Tongue (tissue), 2 donors: Measurements from ENCODE around the gene ARHGAP45. TPM values are rescaled to one million over a fixed set of nuclear protein-coding genes. Genes with fewer than 3 reads are reported as not detected.
"Not testable (repeated sequence)": the region's sequence is repeated elsewhere in the genome, so short reads cannot be mapped to it uniquely, and the experiment has no call there.

Source experiments
- DNase-seq: peaks from one replicate; pipeline ENCODE4 v3.0.0-alpha.2; 2015
- total RNA-seq: library from RNA; depleted of rRNA; stranded (reverse); fragments of >200 nt; gene quantifications from one replicate; pipeline ENCODE4 v1.2.3, GENCODE V29; 2014

ARHGAP45 gene
- total RNA-seq, 1 donor from 2014 or later, result 16.8 TPM

DNA sequence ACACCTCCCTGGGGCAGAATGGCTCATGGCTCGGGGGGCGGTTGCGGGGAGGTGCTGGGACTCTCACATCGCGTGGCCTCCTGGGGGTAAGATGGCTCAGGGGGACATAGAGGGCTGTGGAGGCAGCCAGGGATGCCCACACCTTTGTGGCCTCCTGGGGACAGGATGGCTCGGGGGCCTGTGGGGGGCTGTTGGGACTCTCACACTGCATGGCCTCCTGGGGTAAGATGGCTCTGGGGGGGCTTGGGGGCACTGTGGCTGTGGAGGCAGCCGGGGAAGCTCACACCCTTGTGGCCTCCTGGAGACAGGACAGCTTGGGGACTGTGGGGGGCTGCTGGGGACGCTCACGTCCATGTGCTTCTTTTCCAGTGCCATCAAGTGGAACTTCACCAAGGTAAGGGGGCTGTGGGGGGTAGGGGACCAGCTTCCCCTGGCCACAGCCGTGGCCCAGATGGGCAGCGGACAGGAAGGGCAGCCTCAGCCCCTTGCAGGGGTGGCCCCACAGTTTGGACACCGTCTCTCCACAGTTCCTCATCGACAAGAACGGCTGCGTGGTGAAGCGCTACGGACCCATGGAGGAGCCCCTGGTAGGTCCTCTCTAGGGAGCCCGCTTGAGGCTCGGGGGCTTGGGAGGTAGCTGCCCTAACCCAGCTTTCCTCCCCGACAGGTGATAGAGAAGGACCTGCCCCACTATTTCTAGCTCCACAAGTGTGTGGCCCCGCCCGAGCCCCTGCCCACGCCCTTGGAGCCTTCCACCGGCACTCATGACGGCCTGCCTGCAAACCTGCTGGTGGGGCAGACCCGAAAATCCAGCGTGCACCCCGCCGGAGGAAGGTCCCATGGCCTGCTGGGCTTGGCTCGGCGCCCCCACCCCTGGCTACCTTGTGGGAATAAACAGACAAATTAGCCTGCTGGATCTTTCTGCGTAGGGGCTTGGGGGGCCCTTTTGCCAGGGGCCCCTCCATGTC, 39.2 kb downstream of the ARHGAP45 start:
- no peak for DNase-seq

DNA sequence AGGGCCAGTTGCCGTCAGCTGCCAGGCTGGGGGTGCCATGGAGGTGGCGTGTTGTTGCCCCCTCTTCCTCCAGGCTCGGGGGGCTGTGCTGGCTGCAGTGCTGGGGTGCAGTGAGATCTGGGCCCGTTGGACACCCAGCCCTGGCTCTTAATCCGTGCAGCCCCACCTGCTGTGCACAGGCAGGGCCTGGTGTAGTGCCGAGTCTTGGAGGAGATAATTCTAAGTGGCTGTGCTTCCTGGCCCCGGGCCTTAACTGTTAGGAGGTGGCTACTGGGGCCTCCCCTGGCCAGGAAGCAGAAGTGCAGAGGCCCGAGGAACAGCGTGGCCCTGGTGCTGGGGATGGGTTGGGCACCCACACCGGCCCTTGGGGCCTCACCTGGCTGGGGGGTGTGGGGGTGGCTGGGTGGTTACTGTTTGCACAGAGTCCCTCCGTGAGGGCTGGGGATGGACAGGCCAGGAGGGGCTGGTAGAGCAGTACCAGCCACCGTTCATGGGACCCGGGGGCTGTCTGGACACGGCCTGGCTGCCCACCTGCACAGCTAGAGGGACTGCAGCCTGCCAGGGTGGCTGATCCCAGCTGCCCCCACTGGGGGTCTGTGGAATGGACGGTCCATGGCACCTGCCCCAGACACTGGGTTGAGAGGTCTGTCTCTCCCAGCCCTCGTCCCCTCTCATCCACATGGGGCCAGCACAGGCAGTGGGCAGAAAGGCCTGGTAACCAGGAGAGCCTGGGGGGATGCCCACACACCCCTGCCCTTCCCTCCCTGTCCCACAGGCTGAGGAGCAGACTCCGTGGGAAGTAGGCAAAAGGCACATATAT, 40.1 kb downstream of the ARHGAP45 start:
- DNase-seq, result no peak

- no peak for DNase-seq
Observed at GRCh38 chr19:1107661-1108261, 40.8 kb downstream of the ARHGAP45 start.

DNA sequence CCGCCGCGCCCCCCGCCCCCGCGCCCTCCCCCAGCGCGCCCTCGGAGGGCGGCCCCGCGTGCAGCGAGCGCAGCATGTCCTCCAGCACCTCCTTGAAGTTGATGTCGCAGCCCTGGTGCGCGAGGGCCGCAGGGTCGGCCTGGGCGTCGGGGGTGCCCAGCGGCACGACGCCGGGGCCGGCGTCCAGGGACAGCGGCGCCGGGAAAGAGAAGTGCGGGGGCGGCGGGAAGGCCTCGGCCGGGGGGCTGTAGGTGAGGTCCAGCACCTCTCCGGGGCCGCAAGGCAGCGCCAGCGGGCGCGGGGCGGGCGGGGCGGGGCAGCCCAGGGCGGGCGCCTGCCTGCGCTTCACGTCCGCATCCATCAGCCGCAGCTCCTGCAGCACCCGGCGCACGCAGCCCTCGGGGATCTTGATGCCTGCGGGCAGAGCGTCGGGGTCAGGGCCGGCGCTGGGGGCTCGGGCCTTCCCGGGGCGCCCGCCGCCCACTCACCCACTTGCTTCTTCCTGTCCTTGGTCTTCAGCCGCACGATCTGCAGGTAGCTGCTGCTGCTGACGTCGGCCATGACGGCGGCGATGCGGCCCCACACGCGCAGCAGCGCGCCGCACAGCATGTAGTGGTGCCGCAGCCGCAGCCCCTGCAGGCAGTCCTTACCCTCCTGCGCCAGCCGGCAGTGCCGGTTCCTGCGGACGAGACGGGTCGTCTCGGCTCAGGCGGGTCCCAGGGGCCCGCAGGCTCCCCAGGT, 41.5 kb downstream of the ARHGAP45 start:
- DNase-seq, result no peak

GRCh38 chr19:1109032-1109551, 42.1 kb downstream of the ARHGAP45 start:
- DNase-seq, result no peak

DNA sequence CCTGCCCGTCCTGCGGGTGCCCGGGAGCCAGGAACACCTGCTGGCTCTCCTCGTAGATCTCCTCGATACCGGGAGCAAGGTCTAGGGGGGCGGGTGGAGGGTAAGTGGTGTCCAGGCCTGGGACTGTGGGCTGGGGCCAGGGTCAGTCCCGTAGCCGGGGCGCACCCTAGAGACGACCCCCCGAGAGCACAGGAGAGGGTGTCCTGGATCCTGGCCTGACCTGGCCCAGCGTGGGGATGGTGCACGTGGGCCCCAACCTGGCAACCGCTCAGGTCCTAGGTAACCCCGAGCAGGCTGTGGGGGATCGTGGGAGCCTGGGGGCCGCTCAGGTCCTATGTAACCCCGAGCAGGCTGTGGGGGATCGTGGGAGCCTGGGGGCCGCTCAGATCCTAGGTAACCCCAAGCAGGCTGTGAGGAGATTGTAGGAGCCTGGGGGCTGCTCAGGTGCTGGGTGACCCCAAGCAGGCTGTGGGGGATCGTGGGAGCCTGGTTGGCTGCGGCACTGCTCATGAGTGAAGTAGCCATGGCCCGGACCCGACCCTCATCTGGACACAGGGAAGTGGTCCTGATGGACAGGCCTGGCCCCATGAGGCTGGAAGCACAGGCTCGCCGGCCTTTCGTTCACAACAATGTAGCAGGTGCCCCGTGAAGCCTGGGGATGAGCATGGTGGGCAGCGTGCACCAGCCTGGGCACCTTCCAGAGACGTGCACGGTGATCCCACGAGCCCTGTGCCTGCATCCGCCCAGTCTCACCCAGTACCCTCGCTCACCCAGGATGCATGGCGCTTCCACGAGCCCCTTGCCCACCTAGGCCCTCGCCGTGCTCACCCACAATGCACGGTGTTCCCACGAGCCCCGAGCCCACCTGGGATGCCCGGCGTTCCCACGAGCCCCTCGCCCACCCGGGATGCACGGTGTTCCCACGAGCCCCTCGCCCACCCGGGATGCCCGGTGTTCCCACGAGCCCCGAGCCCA, 43.0 kb downstream of the ARHGAP45 start:
- DNase-seq, result no peak

GRCh38 chr19:1110809-1111640, 44.1 kb downstream of the ARHGAP45 start:
- DNase-seq, result peak; percentile 61

- DNase-seq, result no peak
Observed at GRCh38 chr19:1111641-1112267, 44.8 kb downstream of the ARHGAP45 start.

- DNase-seq, result peak; percentile 58
Observed at GRCh38 chr19:1112268-1113029, 45.5 kb downstream of the ARHGAP45 start.

GRCh38 chr19:1113030-1113985, 46.3 kb downstream of the ARHGAP45 start:
- peak; percentile 97 for DNase-seq

GRCh38 chr19:1113986-1114483, 47.1 kb downstream of the ARHGAP45 start:
- DNase-seq, result no peak

- not testable (repeated sequence) for DNase-seq
Observed at GRCh38 chr19:1114728-1115127, 47.8 kb downstream of the ARHGAP45 start.

DNA sequence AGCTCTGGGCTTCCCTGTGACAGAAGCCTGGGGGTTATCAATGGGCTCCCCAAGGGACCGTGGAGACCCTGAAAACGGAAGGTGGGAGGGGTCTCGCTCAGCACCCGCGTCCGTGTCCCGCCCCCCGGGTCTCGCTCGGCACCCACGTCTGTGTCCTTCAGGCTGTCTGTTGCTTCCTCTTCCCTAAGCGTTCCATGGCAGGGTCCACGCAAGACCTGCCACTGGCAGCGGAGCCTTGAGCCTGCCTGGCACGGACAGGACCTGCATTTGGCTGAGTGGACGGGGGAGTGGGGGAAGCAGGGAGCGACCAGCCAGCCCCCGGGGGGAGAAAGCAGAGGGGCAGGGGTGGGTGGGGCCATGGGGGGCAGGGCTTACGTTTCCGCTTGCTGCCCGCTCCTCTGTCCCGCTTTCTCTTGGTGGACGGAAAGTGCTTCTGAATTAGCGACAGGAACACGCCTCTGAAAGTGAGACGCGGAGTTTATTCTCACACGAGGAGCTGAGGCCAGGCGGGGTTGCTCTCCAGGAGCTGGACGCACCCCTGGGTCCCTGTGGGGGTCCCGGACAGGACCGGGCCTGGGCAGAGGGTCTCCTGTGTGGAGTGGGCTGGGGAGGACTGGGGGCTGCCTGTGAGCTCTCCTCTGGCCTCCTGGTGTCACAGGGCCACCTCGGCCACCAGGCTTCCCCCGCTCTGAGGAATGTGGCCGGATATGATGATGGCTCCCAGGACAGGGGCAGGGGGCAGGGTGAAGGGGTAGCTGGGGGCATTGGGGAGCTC, 48.9 kb downstream of the ARHGAP45 start:
- DNase-seq, result no peak

DNA sequence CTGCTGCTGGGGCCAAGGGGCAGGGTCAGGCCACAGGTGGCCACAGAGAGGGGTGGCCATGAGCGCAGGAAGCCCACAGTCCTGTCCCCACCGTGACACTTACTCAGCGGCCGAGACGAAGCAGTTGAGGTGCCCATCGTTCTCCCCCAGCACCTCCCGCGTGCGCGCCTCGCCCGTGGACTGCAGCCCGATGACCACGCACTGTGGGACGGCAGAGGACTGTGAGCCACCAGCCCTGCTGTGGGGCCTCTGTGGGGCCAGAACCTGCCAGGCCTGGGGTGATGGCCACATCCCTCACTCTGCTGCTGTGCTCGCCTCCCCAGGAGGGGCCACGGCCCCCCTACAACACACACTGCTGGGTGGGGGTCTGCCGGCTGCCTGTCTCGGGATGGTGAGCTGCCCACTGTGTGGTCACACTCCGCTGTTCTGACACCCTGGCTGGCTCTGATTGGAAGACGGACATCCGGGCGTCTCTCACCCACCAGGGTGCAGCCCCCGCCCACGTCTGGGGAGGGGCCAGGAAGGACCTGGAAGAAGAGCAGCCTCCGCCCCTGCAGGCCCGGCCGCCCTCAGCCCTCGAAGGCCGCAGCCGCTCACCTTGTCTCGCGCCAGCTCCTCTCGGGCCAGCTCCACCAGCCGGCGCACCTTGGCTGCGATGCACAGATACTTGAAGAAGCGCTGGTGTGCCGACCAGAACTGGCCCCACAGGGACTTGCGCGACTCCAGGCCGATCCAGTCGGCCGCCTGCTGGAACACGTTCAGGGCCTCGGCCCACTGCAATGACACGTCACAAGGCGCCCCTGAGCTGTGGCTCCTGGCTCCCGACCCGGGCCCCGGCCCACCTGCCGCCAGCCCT, 50.0 kb downstream of the ARHGAP45 start:
- no peak for DNase-seq

- DNase-seq, result no peak
Observed at GRCh38 chr19:1117654-1118053, 50.7 kb downstream of the ARHGAP45 start.
